Subcutaneous adipose tissue (tissue), 4 donors: ENCODE results near the gene TRPV4. TPM values are rescaled to one million over a fixed set of nuclear protein-coding genes. Genes with fewer than 3 reads are reported as not detected.

ENCODE experiments used
- CTCF ChIP-seq: fragments of 450-650 bp; IDR thresholded peaks from one replicate; pipeline ENCODE4 v1.5.1; 2016; ENCODE audit warnings: low read depth, mild to moderate bottlenecking, control low read depth, antibody characterized with exemption, moderate library complexity
- total RNA-seq, 4 donors: library from RNA; depleted of rRNA; stranded (reverse); fragments of >200 nt; gene quantifications; one replicate each; pipeline ENCODE4 v1.1.0, GENCODE V29; 2016

TRPV4 gene
- total RNA-seq, 4 donors from 2014 or later = 0.88 to 1.7 (median 1.2) TPM

DNA sequence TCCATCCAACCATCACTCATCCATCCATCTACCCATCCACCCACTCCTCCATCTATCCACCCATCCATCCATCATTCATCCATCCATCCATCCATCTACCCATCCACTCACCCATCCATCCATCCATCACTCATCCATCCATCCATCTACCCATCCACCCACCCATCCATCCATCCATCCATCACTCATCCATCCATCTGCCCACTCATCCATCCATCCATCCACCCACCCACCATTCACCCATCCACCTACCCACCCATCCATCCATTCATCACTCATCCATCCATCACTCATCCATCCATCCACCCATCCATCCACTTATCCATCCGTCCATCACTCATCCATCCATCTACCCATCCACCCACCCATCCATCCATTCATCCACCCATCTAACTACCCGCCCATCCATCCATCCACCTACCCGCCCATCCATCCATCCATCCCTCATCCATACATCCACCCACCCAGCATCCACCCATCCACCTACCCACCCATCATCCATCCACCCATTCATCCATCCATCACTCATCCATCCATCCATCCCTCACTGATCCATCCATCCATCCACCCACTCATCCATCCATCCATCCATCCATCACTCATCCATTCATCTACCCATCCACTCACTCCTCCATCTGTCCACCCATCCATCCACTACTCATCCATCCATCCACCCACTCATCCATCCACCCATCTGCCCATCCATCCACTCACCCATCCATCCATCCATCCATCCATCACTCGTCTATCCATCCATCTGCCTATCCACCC, 24.1 kb downstream of the TRPV4 start:
- TF ChIP-seq CTCF = no peak

DNA sequence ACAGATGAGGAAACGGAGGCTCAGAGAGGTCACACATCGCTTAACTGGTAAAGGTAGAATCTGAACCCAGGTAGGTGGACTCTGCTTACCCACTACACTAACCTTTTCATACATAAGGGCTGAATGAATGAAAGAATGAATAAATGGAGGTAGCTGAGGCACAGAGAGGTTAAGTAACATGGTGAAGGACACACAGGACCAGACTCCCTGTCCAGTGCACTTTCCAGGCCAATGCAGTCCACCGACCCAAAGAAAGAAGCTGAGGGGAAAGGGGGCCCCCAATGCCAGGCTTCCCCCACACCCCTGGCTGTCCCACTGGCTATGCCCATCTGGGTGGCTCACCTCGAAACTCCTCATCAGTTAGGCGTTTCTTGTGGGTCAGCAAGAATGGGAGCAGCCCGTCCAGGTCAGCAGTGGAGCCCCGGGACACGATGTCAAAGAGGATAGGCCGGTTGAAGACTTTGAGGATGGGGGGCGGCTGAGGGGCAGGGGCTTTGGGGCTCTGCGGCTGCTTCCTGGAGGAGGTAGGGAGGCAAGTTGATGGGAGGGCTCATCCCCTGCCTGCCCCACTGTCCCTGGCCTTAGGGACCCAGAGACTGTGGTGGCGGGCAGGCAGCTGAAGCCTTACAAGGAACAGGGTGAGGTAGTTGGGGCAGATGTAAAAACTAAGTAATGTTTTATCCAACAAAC, 25.1 kb downstream of the TRPV4 start:
- no peak for TF ChIP-seq CTCF

DNA sequence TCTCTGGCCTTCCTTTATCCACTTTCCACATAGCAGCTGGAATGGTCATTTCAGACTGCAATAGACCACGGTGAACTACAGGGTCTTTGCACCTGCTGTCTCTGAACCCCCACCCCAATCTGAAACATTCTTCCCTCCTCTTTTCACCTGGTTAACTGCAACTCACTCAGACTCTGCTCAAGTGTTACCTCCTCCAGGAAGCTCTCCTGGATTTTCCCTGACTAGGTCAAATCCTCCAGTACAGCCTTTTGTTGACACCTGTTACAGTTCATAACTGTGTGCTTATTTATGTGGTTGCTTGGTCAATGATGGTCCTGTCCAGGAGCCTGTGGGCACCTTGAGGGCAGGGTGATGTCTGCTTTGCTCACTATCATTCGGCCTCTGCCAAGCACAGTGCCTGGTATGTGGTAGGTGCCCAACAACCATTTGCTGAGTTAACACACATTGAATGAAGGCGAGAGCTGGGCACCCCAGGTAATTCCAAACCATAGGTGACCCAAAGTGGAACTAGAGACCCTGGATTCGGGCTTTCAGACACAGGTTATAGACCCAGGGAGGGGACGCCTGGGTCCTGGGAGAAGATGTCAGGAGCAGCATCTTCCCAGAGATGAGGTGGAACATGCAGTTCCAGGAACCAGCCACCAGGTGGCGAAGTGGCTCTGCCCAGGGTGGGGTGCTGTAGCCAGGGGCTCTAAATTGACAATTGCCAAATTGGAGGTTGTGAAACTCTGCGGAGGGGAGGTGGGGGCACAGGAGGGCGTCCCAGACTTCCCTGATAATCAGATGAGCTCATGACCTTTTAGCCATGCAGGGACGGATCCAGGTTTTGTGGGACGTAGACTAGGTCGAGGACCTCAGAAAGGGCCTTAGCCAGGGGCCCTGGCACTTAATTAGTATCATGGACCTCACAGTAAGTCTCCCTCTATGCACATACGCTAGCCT, 28.1 kb downstream of the TRPV4 start:
- TF ChIP-seq CTCF = no peak

DNA sequence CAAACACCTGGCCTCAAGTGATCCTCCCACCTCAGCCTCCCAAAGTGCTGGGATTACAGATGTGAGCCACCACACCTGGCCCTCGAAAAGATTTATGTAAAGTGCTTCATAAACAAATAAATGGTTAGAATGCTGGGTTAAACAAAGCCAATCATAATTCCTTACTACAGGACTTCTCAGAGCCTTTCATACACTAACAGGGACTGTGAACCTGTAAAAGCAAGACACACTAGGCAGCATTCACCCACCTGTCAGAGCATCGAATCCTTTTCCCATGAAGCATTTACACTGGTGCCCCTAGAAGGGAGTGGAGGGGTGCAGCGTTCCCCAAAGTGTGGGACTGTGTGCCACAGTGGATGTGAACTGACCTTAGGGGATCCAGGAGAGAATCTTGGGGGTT, 29.5 kb downstream of the TRPV4 start:
- no peak for TF ChIP-seq CTCF

DNA sequence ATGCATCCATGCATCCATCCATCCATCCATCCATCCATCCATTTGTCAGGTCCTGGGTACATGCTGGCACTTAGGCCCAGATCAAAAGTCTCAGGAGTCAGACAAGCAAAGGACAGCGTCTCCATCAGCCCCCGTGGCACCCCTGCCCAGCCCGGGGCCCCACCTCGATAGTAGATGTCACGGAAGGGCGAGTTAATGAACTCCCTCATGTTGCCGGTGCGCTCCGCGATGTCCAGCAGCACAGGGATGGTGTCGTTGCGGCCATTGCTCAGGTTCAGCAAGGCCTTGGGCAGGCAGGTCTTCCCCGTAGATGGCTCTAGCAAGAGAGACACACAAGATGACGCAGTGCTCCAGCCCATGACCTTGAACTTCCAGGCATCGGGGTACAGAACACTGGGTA, 30.4 kb downstream of the TRPV4 start:
- TF ChIP-seq CTCF = no peak

DNA sequence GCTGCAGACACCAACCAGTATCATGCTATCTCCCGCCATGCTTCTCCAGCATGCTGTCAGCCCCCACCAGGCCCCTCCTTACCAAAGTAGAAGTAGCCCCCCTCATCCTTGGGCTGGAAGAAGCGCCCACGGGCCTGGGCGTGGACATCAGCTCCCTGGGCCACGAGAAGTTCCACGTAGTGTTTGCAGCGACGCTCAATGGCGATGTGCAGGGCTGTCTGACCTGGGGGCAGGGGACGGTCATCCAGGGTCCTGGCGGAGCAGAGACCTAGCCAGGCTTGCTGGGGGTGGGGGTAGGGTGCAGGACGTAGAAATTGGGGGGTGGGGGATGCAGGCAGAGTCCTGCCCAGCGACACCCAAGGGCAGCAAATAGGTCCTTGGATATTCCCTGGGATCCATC, 32.7 kb downstream of the TRPV4 start:
- no peak for TF ChIP-seq CTCF

DNA sequence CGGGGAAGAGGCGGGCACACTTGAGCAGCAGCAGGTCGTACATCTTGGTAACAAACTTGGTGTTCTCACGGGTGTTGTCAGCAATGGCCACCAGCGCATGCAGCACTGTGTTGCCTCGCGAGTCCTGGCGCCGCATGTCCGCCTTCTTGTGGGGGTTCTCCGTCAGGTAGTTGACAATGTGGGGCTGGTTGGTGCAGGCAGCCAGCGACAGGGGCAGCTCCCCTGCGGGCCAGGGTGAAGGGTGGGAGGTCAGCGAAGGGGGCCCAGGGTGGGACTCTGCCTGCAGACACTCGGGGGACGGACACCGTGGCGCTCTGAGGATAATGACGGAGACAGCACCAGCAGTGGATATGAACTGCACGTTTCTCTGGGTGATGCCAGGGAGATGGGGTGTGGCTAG, 34.5 kb downstream of the TRPV4 start:
- TF ChIP-seq CTCF = no peak
